Measurements from ENCODE around the gene MCM8. TPM values are rescaled to one million over a fixed set of nuclear protein-coding genes. Genes with fewer than 3 reads are reported as not detected.

The MCM8 gene
- total RNA-seq, 1 experiment from 2014 or later, result 28.0 TPM

DNA sequence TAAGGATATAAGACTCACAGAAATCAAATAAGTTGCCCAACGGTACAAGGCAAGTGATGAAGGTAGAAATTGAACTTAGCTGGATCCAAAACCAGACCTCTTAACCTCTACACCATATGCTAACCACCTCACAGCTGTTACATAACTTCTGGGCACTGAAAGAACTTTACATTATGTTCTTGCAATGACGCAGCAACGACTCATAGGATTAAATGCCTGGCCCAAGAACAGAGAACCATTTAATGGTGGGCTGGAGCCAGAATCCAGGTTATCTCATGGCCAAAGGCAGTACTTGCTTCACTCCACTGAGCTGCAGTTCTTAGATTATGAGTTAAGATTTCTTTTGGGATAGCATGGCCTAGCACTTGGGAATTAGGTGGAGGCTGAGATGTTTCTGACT is 4.5 kb upstream of the MCM8 start:
- H3K4me1 Mint-ChIP-seq, result peaks cover 9% of the 10 kb centered on the region
- DNase-seq (ENCODE audit: low spot score), result no peak
- TF ChIP-seq GABPB1 (CRISPR knock-in tag; IDR thresholded peaks at IDR 0.05), result no peak
- TF ChIP-seq RELA (CRISPR knock-in tag; IDR thresholded peaks at IDR 0.05; ENCODE audit: borderline replicate concordance), result no peak
- no peak for TF ChIP-seq SMAD4 (CRISPR knock-in tag; IDR thresholded peaks at IDR 0.05)
- no peaks in the 10 kb centered on the region for H3K9me3 Mint-ChIP-seq
- ChIA-PET CTCF (no interaction called here), POLR2A (no interaction called here)
- peaks cover 35% of the 10 kb centered on the region for H3K36me3 Mint-ChIP-seq
- H3K27me3 Mint-ChIP-seq (ENCODE audit: low read depth), result no peaks in the 10 kb centered on the region
- no peak for ATAC-seq
- no peak overlapping the region for H3K27ac Mint-ChIP-seq
- no peak overlapping the region for H3K4me3 Mint-ChIP-seq

DNA sequence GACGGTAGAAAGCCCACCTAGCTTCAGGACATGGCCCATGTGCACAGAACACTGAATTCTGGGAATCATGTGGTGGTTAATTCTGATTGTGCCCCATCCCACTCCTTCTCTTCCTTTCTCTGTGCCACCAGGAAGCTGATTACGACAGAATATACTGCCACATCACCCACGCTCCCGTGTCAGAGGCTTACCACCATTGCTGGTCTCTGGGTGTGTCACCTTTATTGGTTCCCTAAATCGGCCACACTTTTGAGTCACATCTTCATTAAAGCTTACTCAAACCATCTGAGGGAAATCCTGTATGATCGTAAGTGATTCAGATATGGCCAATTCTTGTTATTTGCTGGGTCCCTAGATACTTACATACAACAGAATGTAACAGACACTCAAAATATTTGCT is 3.2 kb upstream of the MCM8 start:
- POLR2A ChIA-PET, result no interaction called here
- no peak overlapping the region for H3K4me3 Mint-ChIP-seq
- H3K4me1 Mint-ChIP-seq, result peaks cover 14% of the 10 kb centered on the region

DNA sequence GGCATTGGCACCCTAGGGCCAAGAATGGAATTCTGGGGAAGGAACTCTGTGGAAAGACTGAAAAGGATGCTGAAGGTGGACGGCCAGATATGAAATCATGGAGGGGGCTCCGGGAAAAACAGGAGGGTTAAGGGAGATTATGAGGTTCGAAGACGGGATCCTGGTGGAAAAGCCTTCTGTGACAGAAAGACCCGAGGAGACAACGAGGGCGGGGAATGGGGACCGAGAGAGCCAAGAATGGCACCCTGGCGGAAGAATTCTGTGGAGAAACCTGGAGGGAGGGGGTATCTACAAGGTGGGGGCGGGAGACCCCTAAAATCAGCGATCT is 545 bp upstream of the MCM8 start:
- POLR2A ChIA-PET, result no interaction called here
- Mint-ChIP-seq H3K4me1 (peaks cover 14% of the 10 kb centered on the region), H3K27me3 (ENCODE audit: low read depth) (no peaks in the 10 kb centered on the region), H3K9me3 (no peaks in the 10 kb centered on the region), H3K36me3 (peaks cover 32% of the 10 kb centered on the region), H3K4me3 (peak overlapping the region; percentile 94), H3K27ac (peak overlapping the region; percentile 99)
- CTCF ChIA-PET, result no interaction called here
- ATAC-seq (peak; percentile 5; the same call in 1 of the 2 replicates), DNase-seq (ENCODE audit: low spot score) (no peak)
- TF ChIP-seq, protein P1, sequence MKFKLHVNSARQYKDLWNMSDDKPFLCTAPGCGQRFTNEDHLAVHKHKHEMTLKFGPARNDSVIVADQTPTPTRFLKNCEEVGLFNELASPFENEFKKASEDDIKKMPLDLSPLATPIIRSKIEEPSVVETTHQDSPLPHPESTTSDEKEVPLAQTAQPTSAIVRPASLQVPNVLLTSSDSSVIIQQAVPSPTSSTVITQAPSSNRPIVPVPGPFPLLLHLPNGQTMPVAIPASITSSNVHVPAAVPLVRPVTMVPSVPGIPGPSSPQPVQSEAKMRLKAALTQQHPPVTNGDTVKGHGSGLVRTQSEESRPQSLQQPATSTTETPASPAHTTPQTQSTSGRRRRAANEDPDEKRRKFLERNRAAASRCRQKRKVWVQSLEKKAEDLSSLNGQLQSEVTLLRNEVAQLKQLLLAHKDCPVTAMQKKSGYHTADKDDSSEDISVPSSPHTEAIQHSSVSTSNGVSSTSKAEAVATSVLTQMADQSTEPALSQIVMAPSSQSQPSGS (CRISPR knock-in tag; IDR thresholded peaks at IDR 0.05; ENCODE audit: borderline replicate concordance, low read depth), result no peak
- TF ChIP-seq CREB1 (CRISPR knock-in tag; IDR thresholded peaks at IDR 0.05) (no peak), GTF2I (CRISPR knock-in tag; conservative IDR thresholded peaks at IDR 0.05) (no peak), MYBL2 (CRISPR knock-in tag; IDR thresholded peaks at IDR 0.05) (no peak), NFYB (CRISPR knock-in tag; conservative IDR thresholded peaks at IDR 0.05; ENCODE audit: low read depth) (no peak)
- TF ChIP-seq, protein P2, sequence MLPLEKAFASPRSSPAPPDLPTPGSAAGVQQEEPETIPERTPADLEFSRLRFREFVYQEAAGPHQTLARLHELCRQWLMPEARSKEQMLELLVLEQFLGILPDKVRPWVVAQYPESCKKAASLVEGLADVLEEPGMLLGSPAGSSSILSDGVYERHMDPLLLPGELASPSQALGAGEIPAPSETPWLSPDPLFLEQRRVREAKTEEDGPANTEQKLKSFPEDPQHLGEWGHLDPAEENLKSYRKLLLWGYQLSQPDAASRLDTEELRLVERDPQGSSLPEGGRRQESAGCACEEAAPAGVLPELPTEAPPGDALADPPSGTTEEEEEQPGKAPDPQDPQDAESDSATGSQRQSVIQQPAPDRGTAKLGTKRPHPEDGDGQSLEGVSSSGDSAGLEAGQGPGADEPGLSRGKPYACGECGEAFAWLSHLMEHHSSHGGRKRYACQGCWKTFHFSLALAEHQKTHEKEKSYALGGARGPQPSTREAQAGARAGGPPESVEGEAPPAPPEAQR (CRISPR knock-in tag; IDR thresholded peaks at IDR 0.05), result no peak
- TF ChIP-seq, protein P3, sequence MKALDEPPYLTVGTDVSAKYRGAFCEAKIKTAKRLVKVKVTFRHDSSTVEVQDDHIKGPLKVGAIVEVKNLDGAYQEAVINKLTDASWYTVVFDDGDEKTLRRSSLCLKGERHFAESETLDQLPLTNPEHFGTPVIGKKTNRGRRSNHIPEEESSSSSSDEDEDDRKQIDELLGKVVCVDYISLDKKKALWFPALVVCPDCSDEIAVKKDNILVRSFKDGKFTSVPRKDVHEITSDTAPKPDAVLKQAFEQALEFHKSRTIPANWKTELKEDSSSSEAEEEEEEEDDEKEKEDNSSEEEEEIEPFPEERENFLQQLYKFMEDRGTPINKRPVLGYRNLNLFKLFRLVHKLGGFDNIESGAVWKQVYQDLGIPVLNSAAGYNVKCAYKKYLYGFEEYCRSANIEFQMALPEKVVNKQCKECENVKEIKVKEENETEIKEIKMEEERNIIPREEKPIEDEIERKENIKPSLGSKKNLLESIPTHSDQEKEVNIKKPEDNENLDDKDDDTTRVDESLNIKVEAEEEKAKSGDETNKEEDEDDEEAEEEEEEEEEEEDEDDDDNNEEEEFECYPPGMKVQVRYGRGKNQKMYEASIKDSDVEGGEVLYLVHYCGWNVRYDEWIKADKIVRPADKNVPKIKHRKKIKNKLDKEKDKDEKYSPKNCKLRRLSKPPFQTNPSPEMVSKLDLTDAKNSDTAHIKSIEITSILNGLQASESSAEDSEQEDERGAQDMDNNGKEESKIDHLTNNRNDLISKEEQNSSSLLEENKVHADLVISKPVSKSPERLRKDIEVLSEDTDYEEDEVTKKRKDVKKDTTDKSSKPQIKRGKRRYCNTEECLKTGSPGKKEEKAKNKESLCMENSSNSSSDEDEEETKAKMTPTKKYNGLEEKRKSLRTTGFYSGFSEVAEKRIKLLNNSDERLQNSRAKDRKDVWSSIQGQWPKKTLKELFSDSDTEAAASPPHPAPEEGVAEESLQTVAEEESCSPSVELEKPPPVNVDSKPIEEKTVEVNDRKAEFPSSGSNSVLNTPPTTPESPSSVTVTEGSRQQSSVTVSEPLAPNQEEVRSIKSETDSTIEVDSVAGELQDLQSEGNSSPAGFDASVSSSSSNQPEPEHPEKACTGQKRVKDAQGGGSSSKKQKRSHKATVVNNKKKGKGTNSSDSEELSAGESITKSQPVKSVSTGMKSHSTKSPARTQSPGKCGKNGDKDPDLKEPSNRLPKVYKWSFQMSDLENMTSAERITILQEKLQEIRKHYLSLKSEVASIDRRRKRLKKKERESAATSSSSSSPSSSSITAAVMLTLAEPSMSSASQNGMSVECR (CRISPR knock-in tag; IDR thresholded peaks at IDR 0.05; ENCODE audit: borderline replicate concordance), result no peak
- TF ChIP-seq, protein P4, sequence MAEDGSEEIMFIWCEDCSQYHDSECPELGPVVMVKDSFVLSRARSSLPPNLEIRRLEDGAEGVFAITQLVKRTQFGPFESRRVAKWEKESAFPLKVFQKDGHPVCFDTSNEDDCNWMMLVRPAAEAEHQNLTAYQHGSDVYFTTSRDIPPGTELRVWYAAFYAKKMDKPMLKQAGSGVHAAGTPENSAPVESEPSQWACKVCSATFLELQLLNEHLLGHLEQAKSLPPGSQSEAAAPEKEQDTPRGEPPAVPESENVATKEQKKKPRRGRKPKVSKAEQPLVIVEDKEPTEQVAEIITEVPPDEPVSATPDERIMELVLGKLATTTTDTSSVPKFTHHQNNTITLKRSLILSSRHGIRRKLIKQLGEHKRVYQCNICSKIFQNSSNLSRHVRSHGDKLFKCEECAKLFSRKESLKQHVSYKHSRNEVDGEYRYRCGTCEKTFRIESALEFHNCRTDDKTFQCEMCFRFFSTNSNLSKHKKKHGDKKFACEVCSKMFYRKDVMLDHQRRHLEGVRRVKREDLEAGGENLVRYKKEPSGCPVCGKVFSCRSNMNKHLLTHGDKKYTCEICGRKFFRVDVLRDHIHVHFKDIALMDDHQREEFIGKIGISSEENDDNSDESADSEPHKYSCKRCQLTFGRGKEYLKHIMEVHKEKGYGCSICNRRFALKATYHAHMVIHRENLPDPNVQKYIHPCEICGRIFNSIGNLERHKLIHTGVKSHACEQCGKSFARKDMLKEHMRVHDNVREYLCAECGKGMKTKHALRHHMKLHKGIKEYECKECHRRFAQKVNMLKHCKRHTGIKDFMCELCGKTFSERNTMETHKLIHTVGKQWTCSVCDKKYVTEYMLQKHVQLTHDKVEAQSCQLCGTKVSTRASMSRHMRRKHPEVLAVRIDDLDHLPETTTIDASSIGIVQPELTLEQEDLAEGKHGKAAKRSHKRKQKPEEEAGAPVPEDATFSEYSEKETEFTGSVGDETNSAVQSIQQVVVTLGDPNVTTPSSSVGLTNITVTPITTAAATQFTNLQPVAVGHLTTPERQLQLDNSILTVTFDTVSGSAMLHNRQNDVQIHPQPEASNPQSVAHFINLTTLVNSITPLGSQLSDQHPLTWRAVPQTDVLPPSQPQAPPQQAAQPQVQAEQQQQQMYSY (CRISPR knock-in tag; IDR thresholded peaks at IDR 0.05), result no peak
- TF ChIP-seq, protein P5, sequence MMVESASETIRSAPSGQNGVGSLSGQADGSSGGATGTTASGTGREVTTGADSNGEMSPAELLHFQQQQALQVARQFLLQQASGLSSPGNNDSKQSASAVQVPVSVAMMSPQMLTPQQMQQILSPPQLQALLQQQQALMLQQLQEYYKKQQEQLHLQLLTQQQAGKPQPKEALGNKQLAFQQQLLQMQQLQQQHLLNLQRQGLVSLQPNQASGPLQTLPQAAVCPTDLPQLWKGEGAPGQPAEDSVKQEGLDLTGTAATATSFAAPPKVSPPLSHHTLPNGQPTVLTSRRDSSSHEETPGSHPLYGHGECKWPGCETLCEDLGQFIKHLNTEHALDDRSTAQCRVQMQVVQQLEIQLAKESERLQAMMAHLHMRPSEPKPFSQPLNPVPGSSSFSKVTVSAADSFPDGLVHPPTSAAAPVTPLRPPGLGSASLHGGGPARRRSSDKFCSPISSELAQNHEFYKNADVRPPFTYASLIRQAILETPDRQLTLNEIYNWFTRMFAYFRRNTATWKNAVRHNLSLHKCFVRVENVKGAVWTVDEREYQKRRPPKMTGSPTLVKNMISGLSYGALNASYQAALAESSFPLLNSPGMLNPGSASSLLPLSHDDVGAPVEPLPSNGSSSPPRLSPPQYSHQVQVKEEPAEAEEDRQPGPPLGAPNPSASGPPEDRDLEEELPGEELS (CRISPR knock-in tag; IDR thresholded peaks at IDR 0.05), result no peak
- TF ChIP-seq, protein P6, sequence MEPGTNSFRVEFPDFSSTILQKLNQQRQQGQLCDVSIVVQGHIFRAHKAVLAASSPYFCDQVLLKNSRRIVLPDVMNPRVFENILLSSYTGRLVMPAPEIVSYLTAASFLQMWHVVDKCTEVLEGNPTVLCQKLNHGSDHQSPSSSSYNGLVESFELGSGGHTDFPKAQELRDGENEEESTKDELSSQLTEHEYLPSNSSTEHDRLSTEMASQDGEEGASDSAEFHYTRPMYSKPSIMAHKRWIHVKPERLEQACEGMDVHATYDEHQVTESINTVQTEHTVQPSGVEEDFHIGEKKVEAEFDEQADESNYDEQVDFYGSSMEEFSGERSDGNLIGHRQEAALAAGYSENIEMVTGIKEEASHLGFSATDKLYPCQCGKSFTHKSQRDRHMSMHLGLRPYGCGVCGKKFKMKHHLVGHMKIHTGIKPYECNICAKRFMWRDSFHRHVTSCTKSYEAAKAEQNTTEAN (CRISPR knock-in tag; IDR thresholded peaks at IDR 0.05), result no peak; the same call in 1 of the 2 replicates
- TF ChIP-seq, protein P7, sequence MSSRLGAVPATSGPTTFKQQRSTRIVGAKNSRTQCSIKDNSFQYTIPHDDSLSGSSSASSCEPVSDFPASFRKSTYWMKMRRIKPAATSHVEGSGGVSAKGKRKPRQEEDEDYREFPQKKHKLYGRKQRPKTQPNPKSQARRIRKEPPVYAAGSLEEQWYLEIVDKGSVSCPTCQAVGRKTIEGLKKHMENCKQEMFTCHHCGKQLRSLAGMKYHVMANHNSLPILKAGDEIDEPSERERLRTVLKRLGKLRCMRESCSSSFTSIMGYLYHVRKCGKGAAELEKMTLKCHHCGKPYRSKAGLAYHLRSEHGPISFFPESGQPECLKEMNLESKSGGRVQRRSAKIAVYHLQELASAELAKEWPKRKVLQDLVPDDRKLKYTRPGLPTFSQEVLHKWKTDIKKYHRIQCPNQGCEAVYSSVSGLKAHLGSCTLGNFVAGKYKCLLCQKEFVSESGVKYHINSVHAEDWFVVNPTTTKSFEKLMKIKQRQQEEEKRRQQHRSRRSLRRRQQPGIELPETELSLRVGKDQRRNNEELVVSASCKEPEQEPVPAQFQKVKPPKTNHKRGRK (CRISPR knock-in tag; IDR thresholded peaks at IDR 0.05; ENCODE audit: borderline replicate concordance), result no peak

More for the DNA sequence above, 3.2 kb upstream of the MCM8 start:
- Mint-ChIP-seq H3K27me3 (ENCODE audit: low read depth) (no peaks in the 10 kb centered on the region), H3K27ac (no peak overlapping the region), H3K9me3 (no peaks in the 10 kb centered on the region), H3K36me3 (peaks cover 26% of the 10 kb centered on the region)
- TF ChIP-seq ZNF317 (CRISPR knock-in tag; IDR thresholded peaks at IDR 0.05; ENCODE audit: borderline replicate concordance, low read depth), result no peak
- no peak for TF ChIP-seq NFATC4 (CRISPR knock-in tag; IDR thresholded peaks at IDR 0.05)
- no peak for TF ChIP-seq FOXJ3 (CRISPR knock-in tag; IDR thresholded peaks at IDR 0.05; ENCODE audit: borderline replicate concordance)
- TF ChIP-seq GRHL2 (CRISPR knock-in tag; IDR thresholded peaks at IDR 0.05; ENCODE audit: insufficient replicate concordance, severe bottlenecking), result no peak
- no peak for TF ChIP-seq NFYB (CRISPR knock-in tag; conservative IDR thresholded peaks at IDR 0.05; ENCODE audit: low read depth)
- no peak for ATAC-seq
- CTCF ChIA-PET, result no interaction called here
- no peak for DNase-seq (ENCODE audit: low spot score)
